GM18498 (cell line): Measurements from ENCODE around the gene TNFSF10.
"Not testable (repeated sequence)": the region's sequence is repeated elsewhere in the genome, so short reads cannot be mapped to it uniquely, and the experiment has no call there.

Experiments used
- ATAC-seq: cut with Tn5 transposase; IDR thresholded peaks from one replicate; pipeline ENCODE4 v1.9.1; 2021; ENCODE audit warnings: mild to moderate bottlenecking, moderate library complexity; ENCODE audit not compliant: unreplicated experiment

The TNFSF10 gene

GRCh38 chr3:172522871-172523818 is at the start of gene TNFSF10:
Gene TNFSF10 (minus strand): TSS chr3:172523430. CDS start chr3:172523384, 46 bp downstream.
- ATAC-seq, result peak; percentile 91

GRCh38 chr3:172569128-172570008 is 46.1 kb upstream of the TNFSF10 start:
- ATAC-seq, result no peak

- ATAC-seq, result no peak
Measured at GRCh38 chr3:172568701-172569100, 45.5 kb upstream of the TNFSF10 start.

GRCh38 chr3:172566785-172567184 is 43.6 kb upstream of the TNFSF10 start:
- ATAC-seq, result not testable (repeated sequence)

GRCh38 chr3:172564499-172564898 is 41.3 kb upstream of the TNFSF10 start:
- ATAC-seq, result no peak

- ATAC-seq, result peak; percentile 62
Measured at GRCh38 chr3:172562871-172563865, 39.9 kb upstream of the TNFSF10 start.

GRCh38 chr3:172561897-172562640 is 38.8 kb upstream of the TNFSF10 start:
- no peak for ATAC-seq

- ATAC-seq, result no peak
Measured at GRCh38 chr3:172560586-172560985, 37.4 kb upstream of the TNFSF10 start.

GRCh38 chr3:172560026-172560425 is 36.8 kb upstream of the TNFSF10 start:
- no peak for ATAC-seq

GRCh38 chr3:172559020-172559419 is 35.8 kb upstream of the TNFSF10 start:
- ATAC-seq, result no peak

GRCh38 chr3:172557515-172558220 is 34.4 kb upstream of the TNFSF10 start:
- ATAC-seq, result no peak

- ATAC-seq, result no peak
Measured at GRCh38 chr3:172553526-172554252, 30.5 kb upstream of the TNFSF10 start.

- no peak for ATAC-seq
Measured at GRCh38 chr3:172552607-172553006, 29.4 kb upstream of the TNFSF10 start.

GRCh38 chr3:172551874-172552273 is 28.6 kb upstream of the TNFSF10 start:
- ATAC-seq, result no peak

GRCh38 chr3:172550347-172550943 is 27.2 kb upstream of the TNFSF10 start:
- ATAC-seq, result peak; percentile 59

GRCh38 chr3:172549144-172549543 is 25.9 kb upstream of the TNFSF10 start:
- no peak for ATAC-seq

- peak; percentile 35 for ATAC-seq
Measured at GRCh38 chr3:172546628-172547214, 23.5 kb upstream of the TNFSF10 start.
